HG02981 (cell line): ENCODE results near the gene ARMC9.
A peak's percentile ranks its signal among the peaks of the same experiment; 100 is the strongest.

ENCODE experiments used
- ATAC-seq: cut with Tn5 transposase; IDR thresholded peaks from one replicate; pipeline ENCODE4 v1.9.1; 2021; ENCODE audit warnings: mild to moderate bottlenecking, moderate library complexity; ENCODE audit not compliant: unreplicated experiment

Gene ARMC9

DNA sequence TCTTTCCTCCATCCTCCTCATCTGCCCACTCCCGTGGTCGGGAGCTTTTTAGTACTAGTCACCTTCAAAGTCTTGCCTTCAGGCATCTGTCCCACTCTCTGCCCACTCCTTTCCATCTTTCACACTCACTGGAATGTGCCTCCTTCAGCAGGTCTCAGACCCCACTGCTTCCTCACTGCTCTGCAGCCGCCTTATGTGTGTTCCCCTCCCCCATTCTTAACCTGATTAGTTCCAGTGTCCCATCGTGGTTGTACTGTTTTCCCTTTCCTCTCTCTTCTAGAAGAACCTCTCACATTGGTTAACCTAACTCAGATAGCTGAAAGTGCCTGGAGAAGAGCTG lies 3.0 kb downstream of the ARMC9 start:
- ATAC-seq = no peak

DNA sequence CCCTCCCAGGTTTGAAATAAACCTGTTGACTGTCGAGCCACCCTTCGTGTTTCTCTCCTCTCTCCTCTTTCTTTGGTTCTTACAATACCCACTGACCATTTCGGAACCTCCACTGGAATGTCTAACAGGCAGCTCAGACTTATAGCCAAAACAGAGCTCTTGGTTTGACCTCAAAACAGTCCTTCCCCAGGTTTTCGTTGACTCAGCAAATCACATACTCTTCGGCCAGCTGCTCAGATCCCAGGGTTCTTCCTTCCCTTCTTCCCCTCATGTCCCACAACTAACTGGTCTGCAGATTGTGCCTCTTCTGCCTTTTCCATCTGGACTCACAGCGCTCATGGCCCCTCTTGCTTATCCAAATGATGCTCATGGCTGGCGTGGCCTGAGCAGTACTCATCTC lies 4.7 kb downstream of the ARMC9 start:
- no peak for ATAC-seq

DNA sequence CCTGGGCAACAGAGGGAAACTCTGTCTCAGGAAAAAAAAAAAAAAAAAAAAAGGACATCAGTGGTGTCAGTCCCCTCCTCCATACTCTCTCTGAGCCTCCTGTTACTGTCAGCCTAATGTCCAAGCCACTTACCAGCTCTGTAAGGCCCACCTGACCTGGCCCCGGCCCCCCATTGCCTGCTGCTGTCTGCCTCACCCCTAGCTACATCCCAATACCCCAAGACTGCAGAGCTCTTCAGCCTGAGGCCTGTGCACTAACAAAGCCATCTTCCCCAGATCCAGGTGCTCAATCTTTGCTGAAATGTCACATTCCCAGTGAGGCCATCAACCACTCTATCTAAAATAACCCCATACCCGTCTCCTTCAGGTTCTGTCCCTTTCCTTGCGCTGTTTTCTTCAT lies 5.7 kb downstream of the ARMC9 start:
- ATAC-seq = no peak

DNA sequence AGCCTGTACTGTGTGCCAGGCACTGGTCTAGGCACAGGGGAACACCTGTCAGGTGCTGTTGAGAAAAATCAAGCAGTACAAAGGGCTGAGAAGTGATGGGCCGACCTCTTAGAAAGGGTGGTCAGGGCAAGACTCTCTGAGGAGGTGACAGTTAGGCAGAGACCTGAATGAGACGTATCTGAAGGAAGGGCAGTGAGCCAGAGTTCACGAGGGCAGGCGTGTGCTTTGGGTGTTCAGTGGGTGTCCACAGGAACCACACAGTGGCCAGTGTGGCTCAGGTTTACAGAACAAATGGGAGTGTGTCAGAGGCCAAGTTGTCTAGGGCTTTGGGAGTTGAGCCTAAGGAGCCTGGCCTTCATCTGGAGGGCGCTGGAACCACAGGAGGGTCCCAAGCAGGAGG lies 6.2 kb downstream of the ARMC9 start:
- ATAC-seq = no peak

DNA sequence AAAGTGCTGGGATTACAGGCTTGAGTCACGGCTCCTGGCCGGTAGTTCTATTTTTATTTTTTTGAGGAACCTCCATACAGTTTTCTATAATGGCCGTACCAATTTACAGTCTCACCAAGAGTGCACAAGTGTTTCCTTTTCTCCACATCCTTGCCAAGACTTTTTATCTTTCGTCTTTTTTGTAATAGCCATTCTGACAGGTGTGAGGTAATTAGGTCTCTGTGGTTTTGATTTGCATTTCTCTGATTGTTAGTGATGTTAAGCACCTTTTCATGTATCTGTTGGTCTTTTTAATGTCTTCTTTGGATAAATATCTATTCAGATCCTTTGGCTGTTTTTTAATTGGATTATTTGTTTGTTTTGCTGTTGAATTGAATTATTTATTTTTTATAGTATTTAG lies 9.3 kb downstream of the ARMC9 start:
- ATAC-seq = no peak

DNA sequence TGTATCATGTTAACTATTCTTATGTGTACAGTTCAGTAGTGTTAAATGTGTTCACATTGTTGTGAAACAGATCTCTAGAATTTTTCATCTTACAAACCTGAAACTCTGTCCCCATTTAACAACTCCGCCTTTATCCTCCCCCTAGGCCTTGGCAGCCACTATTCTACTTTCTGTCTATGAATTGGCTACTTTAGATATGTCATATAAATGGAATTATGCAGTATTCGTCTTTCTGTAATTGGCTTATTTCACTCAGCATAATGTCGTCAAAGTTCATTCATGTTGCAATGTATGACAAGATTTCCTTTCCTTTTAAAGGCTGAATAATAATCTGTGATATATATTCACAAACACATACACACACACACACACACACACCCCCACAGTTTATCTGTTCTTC lies 12.4 kb downstream of the ARMC9 start:
- no peak for ATAC-seq

DNA sequence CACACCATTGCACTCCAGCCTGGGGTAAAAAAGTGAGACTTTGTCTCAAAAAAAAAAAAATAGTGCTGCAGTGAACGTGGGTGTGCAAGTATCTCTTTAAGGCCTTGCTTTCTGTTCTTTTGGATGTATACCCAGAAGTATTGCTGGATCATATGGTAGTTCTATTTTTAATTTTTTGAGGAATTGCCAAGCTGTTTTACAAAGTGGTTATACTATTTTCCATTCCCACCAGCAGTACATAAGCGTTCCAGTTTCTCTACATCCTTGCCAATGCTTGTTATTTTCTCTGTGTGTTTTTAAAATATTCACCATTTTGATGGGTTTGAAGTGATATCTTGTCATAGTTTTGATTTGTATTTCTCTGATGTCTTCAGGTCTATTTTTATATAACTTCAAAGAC lies 13.1 kb downstream of the ARMC9 start:
- no peak for ATAC-seq

DNA sequence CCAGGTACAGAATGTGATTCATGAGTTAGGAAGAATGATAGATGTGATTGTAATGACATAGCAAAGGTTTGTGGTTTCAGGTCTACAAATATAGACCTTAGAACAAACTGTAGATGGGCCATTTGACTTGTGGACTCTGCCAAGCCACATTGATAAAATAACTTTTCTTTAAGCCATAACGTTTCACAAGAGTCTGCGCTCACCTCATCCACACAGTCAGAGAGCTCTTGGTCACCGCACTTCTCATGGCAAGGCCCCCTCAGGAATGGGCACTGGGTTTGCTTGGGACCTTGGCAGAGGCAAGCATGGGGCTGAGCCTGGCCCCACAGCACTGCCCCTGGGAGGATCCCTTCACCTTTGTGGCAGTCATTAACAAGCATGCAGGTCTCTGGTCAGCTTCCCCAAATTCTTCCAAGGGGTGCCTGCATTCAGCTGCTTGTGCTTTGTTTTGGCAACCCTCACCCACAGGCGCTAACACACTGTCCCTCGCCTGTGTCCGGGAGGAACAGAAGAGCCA lies 14.0 kb downstream of the ARMC9 start:
- ATAC-seq = no peak

DNA sequence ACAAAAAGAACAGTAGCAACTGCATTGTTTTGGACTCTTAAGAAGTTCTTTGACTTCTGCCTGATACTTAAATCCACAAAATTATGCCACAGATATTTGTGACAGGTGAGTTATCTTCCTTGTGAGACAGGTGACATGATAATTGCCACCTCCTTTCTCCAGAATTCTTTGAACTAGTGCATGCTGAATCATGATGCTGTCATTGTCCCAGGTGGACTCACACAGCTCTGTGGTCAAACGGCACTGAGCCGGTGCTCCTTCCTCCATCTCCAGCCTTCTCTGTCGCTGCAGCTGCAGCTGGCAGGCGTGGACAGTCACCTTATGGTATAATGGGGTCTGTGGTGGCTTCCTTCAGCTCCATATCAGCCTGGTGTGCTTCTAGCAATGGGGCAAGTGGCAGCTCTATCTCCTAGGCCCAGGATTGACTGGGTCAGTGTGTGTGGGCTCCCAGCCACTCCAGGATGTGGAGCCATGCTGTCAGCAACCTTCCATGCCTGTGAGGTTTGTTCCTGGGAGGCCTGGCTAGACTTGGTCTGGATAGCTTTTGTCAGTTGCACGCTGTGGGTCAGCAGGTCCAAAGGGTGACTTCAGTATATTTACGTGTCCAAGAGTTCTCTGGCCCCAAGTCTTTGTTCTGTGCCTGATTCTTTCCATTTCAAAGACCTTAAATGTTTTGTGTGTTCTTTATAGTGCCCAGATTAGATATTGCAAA lies 15.7 kb downstream of the ARMC9 start:
- ATAC-seq = no peak

DNA sequence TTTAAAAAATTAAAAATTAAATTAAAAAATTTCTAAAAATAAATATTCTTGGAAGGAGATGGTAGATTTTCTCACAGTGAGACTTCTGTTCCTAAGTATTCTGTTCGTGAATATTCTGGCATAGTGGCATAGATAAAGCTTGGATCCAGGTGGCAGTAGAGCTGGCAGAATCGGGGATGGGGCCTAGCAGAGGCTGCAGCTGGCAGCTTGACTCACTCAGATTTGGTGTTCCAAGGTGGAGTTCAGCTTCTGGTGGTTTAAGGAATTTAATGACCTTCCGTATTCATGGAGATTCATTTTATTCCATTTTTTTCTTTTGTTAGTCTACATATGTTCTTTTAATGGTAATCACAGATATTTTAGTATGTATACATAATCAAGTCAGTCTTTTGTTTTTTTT lies 19.9 kb downstream of the ARMC9 start:
- ATAC-seq = no peak

DNA sequence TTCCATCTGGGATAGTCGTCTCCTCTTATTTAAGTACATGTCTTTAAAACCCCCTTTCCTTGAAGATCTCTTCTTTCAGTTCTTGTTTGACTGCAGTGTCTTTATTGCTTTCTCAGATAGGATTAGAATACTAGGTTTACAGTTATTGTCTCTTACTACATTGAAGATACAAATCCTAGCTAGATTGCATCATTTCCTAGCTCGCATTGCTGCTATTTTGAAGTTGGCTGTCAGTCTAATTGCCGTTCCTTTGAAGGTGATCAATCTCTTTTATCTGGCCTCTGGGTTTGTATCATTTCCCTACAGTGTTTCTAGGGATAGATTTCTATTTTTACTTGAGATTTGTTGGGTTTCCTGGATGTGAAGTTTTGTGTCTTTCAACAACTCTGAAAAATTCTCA lies 20.9 kb downstream of the ARMC9 start:
- no peak for ATAC-seq

DNA sequence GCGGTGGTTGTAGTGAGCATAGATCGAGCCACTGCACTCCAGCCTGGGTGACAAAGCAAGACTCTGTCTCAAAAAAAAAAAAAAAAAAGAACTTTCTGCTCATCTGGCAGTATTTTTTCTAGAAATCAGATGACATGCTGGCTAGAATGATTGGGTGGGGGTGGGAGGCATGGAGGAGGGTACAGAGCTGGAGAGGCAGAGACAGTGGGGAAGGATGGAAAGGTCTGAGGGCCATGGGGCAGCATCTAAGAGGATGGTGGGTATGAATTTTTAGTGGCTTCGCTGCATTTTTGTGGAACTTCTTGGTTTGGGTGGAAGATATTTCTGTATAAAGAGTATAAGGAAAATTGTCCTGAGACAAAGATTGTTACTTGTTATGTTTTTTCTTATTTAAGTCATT lies 23.3 kb downstream of the ARMC9 start:
- ATAC-seq = no peak

DNA sequence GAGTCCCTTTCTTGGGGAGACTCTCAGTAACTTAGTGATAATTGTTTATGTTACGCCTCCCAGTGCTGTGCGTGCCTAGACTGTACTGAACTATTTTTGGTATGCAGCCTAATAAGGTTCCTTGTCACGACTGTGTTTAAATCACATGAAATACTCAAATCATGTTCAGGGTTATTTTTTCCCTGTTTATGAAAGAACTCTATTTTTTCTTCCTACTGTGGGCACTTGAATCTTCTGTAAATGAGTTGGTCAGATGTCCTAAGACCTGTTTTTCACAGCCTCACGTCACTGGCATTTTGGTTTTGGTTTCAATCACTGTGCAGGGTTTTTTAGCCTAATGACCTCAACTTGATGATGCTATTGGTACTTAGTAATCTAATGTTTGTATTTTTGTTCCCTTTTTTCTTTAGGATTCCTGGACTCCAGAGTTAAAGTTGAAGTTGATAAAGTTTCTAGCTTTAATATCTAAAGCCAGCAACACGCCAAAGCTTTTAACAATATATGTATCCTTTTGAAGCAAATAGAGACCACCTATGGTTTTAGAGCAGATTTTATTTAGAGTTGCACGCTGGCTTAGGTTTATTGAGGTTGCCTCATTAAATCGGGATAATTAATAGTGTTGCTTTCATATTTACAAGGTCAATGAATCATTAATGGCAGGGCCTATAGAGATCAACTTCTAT lies 24.0 kb downstream of the ARMC9 start:
- ATAC-seq = peak; percentile 59

DNA sequence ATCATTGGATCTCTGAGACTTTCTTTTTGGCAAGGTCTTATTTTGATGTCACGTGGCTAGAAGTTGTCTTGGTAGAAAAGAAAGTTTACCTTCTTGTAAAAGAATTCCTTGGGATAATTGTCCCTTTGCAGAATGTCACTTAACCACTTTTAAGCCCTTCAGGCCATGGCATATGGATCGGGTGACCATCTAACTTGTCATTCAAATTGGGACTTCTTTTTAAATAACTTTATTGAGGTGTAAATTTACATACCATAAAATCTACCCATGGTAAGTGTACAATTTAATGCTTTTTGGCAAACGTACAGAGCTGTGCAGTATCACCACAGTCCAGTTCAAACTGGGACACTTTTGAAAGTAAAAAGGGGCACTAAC lies 24.6 kb downstream of the ARMC9 start:
- no peak for ATAC-seq

DNA sequence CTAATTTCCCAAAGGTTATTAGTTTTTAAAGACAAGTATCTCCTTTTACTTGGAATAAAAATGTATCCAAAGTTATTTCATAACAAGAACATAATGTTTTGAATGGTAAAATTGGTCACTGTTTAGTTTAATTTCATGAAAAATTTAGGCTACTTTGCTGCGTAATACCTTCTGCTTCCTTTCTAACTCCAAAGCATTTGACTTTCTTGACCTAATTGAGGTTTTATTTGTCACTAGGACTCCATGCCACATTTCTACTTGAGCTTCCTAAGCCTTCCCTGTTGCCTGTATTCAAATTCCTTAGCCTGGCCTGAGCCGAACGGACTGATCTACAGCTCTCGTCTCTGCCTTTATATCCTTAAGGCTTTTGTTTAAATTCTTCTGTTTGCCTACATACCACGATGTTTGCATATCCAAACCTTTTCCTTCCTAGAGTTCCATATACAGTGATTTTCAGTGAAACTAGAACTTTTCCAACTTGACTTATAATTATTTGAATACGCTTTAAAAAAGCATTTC lies 25.1 kb downstream of the ARMC9 start:
- no peak for ATAC-seq

DNA sequence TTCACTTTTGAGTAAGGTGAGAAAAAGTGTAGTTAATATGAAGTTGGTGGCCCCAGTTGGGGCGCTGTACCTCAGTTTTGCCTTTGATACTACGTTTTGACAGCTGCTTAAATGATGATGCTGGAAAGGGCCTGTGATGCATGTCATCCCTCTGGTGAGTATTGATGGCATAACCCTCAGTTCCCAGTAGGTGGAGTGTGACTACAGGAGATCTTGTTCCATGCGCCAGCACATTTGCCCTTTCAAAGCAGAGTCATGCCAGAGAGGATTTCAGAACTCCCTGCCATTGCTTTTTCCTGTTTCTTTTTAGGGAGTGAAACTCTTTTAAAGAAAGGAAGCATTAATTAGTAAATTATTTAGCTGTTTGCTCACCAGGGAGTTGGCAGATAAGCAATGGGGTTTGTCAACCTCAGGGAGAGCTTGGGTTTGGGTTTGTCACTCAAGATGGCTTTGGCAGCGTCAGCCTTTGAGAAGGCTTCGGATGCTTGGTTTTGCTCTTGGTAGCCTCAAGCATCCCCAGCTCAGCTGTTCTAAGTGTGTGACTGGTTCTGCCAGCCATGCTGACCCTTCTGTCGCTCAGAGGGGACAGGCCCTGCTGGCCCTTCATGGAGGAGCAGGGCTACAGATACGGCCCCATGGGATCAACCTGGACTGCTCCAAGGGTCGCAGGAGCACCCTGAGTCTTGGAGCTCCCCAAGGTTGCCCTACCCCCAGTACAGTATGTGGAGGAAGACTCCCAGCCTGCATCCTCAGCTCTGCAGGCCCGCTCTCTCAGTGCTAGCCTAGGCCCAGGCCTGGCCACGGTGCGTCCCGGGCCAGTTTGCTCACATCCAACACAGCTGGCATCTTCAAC lies 29.1 kb downstream of the ARMC9 start:
- ATAC-seq = peak; percentile 59

DNA sequence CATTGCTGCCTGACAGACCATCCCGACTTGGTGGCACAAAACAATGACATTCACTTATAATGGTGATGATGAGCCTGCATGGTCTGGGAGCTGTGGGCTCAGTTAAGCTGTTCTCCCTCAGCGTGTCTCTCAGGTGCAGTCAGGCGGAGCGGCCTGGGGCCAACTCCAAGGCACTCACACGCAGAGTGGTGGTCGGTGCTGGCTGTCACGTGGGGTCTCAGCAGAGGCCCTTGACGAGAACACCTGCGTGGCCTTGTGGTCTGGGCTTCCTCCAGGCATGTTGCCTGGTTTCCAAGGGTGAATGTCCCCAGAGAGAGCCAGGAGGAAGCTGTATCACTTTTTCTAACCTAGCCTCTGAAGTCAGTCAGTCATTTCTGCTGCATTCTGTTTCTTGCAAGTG lies 29.8 kb downstream of the ARMC9 start:
- ATAC-seq = peak; percentile 77

DNA sequence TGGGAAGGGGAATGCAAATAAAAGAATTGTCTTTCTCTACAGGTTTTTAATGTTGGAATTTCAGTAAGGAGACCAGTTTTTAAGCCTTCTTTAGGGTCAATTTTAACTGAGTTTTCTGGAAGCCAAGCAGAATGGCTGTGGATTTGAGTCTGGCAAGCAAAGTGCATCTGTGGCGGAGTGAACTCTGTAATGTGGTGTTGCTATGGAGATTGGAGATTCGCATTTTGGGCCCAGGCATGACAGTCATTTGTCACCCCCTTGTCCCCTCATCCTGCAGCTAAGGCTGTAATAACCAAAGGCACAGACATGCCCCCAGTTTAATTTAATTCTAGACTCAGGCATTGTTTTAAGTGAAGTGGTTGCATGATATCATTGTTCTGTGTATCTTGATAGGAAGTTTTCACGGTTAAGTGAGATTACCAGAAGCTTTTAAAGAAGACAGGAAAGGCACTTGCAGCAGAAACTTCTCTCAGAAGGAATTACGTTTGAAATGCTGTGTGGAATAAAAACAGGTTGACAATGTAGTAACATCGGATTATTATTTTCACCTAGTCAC lies 30.6 kb downstream of the ARMC9 start:
- peak; percentile 24 for ATAC-seq

DNA sequence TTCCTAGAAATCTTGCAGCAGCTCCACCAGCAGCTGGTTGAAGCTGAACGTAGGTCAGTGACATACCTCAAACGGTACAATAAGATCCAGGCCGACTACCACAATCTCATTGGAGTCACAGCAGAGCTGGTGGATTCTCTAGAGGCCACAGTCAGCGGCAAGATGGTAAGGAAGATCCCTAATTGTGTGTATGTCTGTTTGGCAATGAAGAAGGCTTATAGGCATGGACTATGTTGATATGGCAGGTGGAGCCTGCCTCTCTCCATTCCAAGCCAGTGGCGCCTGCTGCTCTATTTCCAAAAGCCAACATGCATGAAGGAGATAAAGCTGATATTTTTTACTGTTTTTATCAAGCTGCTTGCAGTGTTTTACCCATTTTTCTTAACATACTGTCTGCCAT lies 36.8 kb downstream of the ARMC9 start:
- no peak for ATAC-seq

DNA sequence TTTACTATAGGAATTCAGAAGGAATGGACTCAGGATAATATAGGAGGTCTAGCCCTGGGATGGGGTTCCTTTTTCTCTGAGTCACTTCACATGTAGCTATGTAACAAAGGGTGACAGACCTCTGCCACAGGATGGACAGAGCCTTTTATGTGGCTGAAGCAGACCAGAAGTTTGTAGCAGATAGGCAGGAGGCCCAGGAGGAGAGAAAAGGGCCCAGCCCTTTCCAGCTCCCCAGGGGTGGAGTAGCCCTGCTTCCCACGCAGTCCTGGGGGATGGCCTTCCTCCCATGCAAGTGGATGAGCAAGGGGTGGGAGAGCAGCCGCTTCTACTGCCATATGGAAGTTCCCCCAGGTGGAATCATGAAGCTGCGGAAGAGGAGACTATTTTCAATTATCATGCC lies 40.3 kb downstream of the ARMC9 start:
- no peak for ATAC-seq

DNA sequence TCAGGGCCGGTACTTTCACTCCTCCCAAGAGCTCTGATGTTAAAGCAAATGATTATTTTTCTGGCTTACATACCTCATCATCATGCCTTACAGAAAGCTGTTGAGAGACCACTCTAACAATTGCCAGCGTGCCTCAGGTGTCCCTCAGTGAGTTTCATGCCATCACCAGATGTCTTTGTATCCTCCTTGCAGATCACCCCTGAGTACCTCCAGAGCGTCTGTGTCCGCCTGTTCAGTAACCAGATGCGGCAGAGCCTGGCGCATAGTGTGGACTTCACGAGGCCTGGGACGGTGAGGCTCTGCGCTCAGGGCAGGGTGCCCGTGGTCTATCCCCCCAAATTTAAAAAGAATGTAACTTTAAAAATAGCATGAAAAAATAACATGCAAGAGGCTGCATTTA lies 41.3 kb downstream of the ARMC9 start:
- no peak for ATAC-seq
